COLO668 (cell line): Measurements from ENCODE around the gene DNMT3A.

ENCODE experiments used
- DNase-seq: peaks from one replicate; lab custom pipeline; 2025; ENCODE audit not compliant: unreplicated experiment; lab: John Stamatoyannopoulos, UW

Gene DNMT3A

GRCh38 chr2:25341753-25342371, at the start of gene DNMT3A:
TSS of gene DNMT3A (minus strand) at chr2:25341925. CDS start at chr2:25313984, 27,941 bp downstream.
- DNase-seq: peak; percentile 82

- no peak for DNase-seq
Observed at GRCh38 chr2:25389161-25389560, 47.4 kb upstream of the DNMT3A start.

- DNase-seq: no peak
Observed at GRCh38 chr2:25388491-25388890, 46.8 kb upstream of the DNMT3A start.

GRCh38 chr2:25387876-25388449, 46.2 kb upstream of the DNMT3A start:
- DNase-seq: no peak

- no peak for DNase-seq
Observed at GRCh38 chr2:25386971-25387875, 45.5 kb upstream of the DNMT3A start.

GRCh38 chr2:25385910-25386309, 44.2 kb upstream of the DNMT3A start:
- DNase-seq: no peak

GRCh38 chr2:25383806-25384205, 42.1 kb upstream of the DNMT3A start:
- DNase-seq: no peak

- no peak for DNase-seq
Observed at GRCh38 chr2:25381502-25381901, 39.8 kb upstream of the DNMT3A start.

- DNase-seq: no peak
Observed at GRCh38 chr2:25380586-25381375, 39.1 kb upstream of the DNMT3A start.

GRCh38 chr2:25380023-25380422, 38.3 kb upstream of the DNMT3A start:
- no peak for DNase-seq

GRCh38 chr2:25379535-25379934, 37.8 kb upstream of the DNMT3A start:
- DNase-seq: no peak

GRCh38 chr2:25378731-25379490, 37.2 kb upstream of the DNMT3A start:
- DNase-seq: no peak

GRCh38 chr2:25377822-25378421, 36.2 kb upstream of the DNMT3A start:
- DNase-seq: no peak

GRCh38 chr2:25376750-25377621, 35.3 kb upstream of the DNMT3A start:
- DNase-seq: peak; percentile 94

GRCh38 chr2:25375989-25376545, 34.3 kb upstream of the DNMT3A start:
- no peak for DNase-seq

- DNase-seq: no peak
Observed at GRCh38 chr2:25375371-25375988, 33.8 kb upstream of the DNMT3A start.

GRCh38 chr2:25374827-25375226, 33.1 kb upstream of the DNMT3A start:
- no peak for DNase-seq

GRCh38 chr2:25374411-25374810, 32.7 kb upstream of the DNMT3A start:
- no peak for DNase-seq
